BE2C (cell line): ENCODE measurements around the gene ATP2A1.

Experiments
- DNase-seq: peaks from one replicate; pipeline ENCODE4 v3.0.0-alpha.2; 2020
- H3K27me3 ChIP-seq: fragments of 250-450 bp; sonication (Bioruptor Pico); 2 replicates; pipeline ENCODE4 v1.5.1; 2020; ENCODE audit warnings: mild to moderate bottlenecking
- H3K36me3 ChIP-seq: fragments of 250-450 bp; sonication (Bioruptor Pico); 2 replicates; pipeline ENCODE4 v1.5.1; 2020; ENCODE audit warnings: mild to moderate bottlenecking
- H3K4me1 ChIP-seq: fragments of 250-450 bp; sonication (Bioruptor Pico); 2 replicates; pipeline ENCODE4 v1.5.1; 2020
- H3K4me3 ChIP-seq: 2 replicates; pipeline ENCODE4 v1.5.1; 2011; ENCODE audit warnings: low read depth, low read length
- H3K9me3 ChIP-seq: fragments of 250-450 bp; sonication (Bioruptor Pico); 2 replicates; pipeline ENCODE4 v1.5.1; 2020
- CTCF ChIP-seq: IDR thresholded peaks from 2 replicates; pipeline ENCODE4 v1.5.1; 2012; ENCODE audit warnings: mild to moderate bottlenecking, low read depth, low read length

ATP2A1 gene

GRCh38 chr16:28846080-28846932 is 32.0 kb upstream of the ATP2A1 start, which contains the start of gene TUFM:
TSS of gene TUFM (minus strand) at chr16:28846348. CDS start at chr16:28846269, 79 bp downstream.
- Histone ChIP-seq H3K36me3 (peaks cover 34% of the 10 kb centered on the region), H3K4me3 (peak within 1 kb of the TSS; percentile 100), H3K9me3 (no peaks in the 10 kb centered on the region), H3K4me1 (no peaks in the 10 kb centered on the region), H3K27me3 (no peaks in the 10 kb centered on the region)
- TF ChIP-seq CTCF, result peak; percentile 58
- DNase-seq, result peak; percentile 98

GRCh38 chr16:28846933-28847273 is 31.4 kb upstream of the ATP2A1 start:
- Histone ChIP-seq H3K9me3 (no peaks in the 10 kb centered on the region), H3K4me1 (no peaks in the 10 kb centered on the region), H3K4me3 (peak overlapping the region; percentile 100), H3K36me3 (peaks cover 33% of the 10 kb centered on the region), H3K27me3 (no peaks in the 10 kb centered on the region)
- no peak for TF ChIP-seq CTCF
- DNase-seq, result no peak

GRCh38 chr16:28858421-28858820 is 19.9 kb upstream of the ATP2A1 start:
- no peak for TF ChIP-seq CTCF
- no peak overlapping the region for H3K4me3 ChIP-seq
- H3K4me1 ChIP-seq, result no peaks in the 10 kb centered on the region
- DNase-seq, result no peak
- no peaks in the 10 kb centered on the region for H3K9me3 ChIP-seq
- no peaks in the 10 kb centered on the region for H3K36me3 ChIP-seq
- no peaks in the 10 kb centered on the region for H3K27me3 ChIP-seq

- Histone ChIP-seq H3K9me3 (no peaks in the 10 kb centered on the region), H3K36me3 (no peaks in the 10 kb centered on the region), H3K4me3 (no peak overlapping the region), H3K27me3 (no peaks in the 10 kb centered on the region), H3K4me1 (no peaks in the 10 kb centered on the region)
- DNase-seq, result no peak
- no peak for TF ChIP-seq CTCF
Measured at GRCh38 chr16:28859326-28859725, 19.0 kb upstream of the ATP2A1 start.

GRCh38 chr16:28863929-28864793 is 14.1 kb upstream of the ATP2A1 start:
- Histone ChIP-seq H3K9me3 (no peaks in the 10 kb centered on the region), H3K36me3 (peaks cover 17% of the 10 kb centered on the region), H3K4me1 (no peaks in the 10 kb centered on the region), H3K4me3 (peak overlapping the region; percentile 96), H3K27me3 (no peaks in the 10 kb centered on the region)
- no peak for TF ChIP-seq CTCF
- no peak for DNase-seq
